GDM1 (cell line): ENCODE data around the gene XPO1.

Experiments
- DNase-seq: peaks from one replicate; lab custom pipeline; 2025; lab: John Stamatoyannopoulos, UW

The XPO1 gene

DNA sequence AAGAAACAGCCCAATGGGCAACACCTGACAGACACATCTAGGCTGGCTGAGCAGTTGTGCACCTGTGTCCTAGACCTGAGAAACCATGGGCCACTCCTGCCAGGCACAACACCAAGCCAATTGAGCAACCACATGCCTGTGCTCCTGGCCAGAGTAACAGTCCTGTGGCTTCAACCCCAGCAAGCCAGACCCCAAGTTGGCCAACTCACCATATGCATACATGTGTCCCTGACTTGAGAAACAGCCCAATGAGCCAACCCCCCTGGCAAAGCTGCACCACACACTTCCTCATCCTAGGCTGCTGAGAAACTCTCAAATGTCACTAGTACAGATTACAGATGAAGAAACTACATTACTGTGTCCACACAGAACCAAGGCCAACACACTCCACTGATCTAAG lies 103.8 kb downstream of the XPO1 start:
- DNase-seq: no peak

DNA sequence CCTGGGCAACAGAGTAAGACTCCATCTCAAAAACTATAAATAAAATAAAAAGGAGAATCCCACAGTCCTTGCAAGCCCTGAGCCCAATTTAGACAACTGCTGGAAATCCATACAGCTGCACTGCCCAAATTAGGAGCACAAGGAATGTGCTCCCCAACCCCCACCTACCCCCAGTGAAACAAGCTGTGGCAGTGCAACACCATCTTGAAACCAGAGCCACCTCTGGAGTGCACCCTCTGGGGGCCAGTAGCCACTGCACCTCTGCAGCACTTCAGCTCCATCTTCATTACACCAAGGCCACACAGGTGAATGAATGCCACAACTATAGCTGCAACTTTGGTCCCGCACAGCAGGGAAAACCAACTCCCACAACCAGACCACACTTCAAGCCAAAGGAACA lies 104.5 kb downstream of the XPO1 start:
- DNase-seq: no peak

DNA sequence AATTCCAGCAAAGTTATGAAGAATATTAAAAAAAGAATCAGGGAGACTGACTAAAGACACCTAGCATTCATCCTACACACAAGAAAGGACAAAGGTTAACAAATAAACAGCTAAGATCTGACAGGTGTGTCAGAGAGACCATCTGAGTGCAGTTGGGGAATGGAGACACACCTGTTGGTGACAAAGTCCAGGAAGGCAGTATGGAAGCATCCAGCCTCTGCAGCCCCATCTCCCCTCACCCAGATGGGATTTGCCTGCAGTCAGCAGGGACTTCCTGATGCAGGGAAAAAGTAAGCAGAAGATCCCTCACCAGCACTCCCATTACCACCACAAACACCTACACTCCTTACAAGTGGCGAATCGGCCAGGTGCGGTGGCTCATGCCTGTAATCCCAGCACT lies 105.2 kb downstream of the XPO1 start:
- DNase-seq: no peak

DNA sequence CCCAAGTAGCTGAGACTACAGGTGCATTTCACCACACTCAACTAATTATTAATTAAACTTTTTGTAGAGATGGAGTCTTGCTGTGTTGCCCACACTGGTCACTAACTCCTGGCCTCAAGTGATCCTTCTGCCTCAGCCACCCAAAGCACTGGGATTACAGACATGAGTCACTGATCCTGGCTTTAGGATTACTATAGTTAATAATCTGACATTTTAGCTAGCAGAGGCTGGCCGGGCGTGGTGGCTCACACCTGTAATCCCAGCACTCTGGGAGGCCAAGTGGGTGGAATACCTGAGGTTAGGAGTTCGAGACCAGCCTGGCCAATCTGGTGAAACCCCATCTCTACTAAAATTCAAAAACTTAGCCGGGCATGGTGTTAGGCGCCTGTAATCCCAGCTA lies 106.8 kb downstream of the XPO1 start:
- DNase-seq: no peak
